HG03342 (cell line): ENCODE results near the gene SLC1A6.
"Not testable (repeated sequence)": the region's sequence is repeated elsewhere in the genome, so short reads cannot be mapped to it uniquely, and the experiment has no call there.

Experiments
- ATAC-seq: cut with Tn5 transposase; IDR thresholded peaks from one replicate; pipeline ENCODE4 v1.9.1; 2021; ENCODE audit warnings: mild to moderate bottlenecking, moderate library complexity; ENCODE audit not compliant: unreplicated experiment

Gene SLC1A6

DNA sequence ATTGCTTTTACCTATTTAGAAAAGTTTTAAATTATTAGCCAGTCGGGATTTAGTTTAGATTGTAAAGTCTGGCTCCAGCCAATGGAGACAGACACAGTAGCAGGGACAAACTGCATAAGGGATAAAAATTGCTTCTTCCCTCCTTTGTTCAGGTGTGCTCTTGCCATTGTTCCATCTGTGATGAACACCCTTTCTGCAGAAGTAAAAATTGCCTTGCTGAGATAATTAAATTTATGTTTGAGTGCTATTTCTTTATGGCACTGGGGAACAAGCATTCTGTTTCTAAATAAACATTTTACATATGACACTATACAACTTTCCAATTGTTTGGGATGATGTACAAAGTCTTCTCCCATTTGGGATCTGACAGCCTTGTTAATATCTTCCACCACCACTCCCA, 20.4 kb downstream of the SLC1A6 start:
- no peak for ATAC-seq

DNA sequence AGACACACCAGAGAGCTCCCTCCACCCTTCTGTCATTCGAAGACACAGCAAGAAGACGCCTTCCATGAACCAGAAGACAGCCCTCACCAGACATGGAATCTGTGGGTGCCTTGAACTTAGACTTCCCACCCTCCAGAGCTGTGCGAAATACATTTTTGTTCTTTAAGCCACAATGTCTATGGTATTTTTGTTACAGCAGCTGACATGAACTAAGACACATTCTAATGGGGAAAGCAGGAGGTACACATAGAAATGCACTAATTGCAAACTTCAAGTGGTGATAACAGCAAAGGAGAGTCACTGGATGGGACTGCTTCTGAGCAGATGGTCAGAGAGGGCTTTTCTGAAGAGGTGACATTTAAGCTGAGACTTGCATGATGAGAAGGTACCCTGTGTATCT, 22.2 kb downstream of the SLC1A6 start:
- ATAC-seq = no peak

DNA sequence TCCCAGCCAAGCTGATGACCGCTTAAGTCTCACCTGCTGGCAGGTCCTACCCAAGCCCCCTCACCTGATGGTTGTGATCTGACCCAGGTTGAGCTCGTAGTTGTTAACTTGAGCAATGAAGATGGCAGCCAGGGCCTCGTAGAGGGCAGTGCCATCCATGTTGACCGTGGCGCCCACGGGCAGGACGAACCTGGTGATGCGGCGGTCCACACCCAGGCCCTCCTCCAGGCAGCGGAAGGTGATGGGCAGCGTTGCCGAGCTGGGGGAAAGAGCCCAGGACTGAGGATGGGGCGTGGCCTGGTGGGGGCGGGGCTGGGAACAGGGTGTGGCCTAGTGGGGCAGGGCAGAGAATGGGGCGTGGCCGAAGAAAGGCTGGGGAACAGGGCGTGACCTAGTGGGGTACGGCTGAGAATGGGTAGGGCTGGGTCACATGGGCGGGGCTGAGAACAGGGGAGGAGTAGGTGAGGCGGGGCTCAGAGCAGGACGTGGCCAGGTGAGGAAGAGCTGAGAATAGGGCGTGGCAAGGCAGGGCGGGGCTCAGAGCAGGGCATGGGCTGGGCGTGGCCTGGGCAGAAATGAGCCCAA, 25.5 kb downstream of the SLC1A6 start:
- no peak for ATAC-seq

DNA sequence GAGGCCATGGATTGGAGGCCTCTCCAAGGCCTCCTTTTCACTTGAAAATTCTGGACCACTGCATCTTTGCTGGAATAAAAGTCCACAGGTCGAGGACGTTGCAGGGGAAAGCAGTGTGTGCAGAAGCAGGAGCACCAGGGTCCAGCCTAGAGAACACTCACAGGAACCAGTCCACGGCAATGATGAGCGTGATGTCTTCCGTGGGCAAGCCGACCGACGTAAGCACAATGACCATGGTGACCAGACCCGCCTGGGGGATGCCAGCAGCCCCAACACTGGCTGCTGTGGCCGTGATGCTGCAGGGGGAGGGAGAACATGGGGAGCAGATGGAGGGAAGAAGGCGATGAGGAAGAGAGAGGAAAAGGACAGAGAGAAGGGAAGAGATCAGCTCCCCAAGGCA, 26.9 kb downstream of the SLC1A6 start:
- no peak for ATAC-seq

DNA sequence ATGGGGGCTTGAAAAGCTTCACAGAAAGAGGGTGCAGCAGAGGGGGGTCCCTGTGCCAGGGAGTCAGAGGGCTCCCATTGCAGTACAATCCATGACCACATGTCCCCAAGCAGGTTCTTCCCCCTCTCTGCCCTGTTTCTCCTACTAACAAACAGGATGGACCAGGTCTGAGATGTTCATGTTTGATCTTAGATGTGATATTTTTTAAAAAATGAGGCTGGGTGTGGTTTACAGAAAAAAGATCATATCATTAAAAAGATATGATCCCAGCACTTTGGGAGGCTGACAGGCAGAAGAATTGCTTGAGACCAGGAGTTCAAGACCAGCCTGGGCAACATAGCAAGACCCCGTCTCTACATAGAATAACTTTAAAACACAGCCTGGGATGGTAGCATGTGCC, 29.2 kb downstream of the SLC1A6 start:
- ATAC-seq = no peak

DNA sequence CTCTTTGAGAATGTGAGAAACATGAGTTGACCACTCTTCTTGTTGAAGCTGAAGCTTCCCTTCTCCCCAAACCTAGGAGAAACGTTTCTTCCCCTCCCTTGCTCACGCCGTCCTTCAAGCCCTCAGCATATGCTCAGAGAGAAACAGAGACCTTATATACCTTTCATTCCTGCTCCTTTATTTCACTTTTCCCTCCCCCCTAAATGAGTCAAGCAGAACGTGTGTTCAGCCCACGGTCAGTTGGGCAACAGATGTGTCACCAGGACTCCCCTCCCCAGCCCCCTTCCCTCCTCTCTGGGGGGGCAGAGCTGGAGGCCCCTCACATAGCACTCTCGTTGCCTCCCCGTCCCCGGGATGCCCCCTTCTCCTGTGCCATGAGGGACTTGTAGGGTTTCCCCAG, 29.8 kb downstream of the SLC1A6 start:
- no peak for ATAC-seq

DNA sequence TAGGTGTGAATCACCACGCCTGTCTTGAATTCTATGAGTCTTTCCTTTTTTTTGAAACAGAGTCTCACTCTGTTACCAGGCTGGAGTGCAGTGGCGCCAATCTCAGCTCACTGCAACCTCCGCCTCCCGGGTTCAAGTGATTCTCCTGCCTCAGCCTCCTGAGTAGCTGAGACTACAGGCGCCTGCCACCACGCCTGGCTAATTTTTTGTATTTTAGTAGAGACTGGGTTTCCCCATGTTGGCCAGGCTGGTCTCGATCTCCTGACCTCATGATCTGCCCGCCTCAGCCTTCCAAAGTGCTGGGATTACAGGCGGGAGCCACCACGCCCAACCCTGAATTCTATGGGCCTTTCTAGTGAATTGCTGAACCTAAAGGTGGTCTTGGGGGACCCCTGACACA, 30.3 kb downstream of the SLC1A6 start:
- ATAC-seq = not testable (repeated sequence)

DNA sequence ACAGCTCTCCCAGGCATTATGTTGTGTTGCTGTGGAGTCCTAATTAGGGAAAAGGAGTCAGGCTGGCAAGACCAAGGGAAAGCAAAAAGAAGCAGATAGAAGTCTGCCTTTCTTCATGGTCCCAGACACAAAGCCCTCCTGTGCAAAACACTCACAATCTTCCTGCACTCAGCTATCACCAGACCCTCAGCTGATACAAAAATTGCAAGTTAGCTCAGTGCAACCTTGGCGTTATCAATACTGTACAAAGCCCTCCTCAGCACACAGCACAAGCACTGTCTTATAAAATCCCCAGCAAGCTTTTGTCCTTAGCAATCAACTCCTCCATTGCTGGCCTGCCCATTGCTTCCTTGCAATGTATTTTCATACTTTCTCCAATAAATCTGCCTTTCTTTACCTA, 35.2 kb downstream of the SLC1A6 start:
- no peak for ATAC-seq

DNA sequence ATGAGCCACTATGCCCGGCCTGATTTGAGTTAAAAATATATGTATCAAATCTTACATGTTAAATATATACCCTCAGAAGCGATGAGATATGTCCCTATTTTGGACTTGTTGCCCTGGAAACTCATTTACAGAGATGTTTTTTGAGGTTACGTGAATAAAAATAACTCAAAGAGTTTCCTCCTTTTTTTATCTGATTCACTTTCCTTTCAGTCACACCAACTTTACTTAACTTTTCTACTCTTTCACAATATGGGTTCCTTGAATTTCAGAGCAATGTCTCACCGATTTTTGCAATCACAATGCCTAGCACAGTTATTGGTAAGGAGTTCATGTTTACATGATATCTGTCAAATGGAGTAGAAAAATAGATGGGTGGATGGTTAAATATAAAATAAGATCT, 36.1 kb downstream of the SLC1A6 start:
- ATAC-seq = no peak

DNA sequence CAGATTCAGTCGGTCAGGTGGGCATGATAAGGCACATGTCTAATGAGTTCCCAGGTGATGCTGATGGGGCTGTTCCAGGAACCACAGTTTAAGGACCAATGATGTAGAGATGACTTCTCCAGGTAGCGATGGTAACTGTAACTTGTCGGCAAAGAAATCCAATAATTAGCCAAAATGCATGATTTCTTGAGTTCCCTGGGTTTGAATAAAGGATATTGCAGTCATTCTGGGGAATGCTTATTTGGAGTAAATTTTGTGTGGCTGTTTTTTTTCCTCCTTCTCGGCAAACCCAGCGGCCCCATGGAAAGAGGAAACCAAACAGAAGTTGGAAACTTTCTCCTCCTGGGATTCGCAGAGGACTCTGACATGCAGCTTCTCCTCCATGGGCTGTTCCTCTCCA, 38.5 kb downstream of the SLC1A6 start, which contains the start of gene OR7C2:
Gene OR7C2, plus strand, starts transcription at position 301 of the 400 bp plus-strand sequence. Its CDS starts 0 bp downstream, at position 301.
- ATAC-seq = no peak

DNA sequence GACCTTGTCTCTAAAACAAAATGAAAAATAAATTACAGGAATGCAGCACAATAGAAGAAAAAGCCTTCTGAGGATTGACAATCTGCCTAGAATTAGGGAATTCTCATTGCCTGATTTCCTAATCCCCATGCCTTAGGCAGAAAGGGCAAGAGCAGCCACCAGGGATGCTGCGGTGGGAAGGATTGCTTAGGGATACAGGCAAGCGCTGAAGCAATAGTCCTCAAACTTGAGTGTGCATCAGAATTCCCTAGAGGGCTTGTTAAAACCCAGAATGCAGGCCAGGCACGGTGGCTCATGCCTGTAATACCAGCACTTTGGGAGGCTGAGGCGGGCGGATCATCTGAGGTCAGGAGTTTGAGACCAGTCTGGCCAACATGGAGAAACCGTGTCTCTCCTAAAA, 39.4 kb downstream of the SLC1A6 start:
- no peak for ATAC-seq

DNA sequence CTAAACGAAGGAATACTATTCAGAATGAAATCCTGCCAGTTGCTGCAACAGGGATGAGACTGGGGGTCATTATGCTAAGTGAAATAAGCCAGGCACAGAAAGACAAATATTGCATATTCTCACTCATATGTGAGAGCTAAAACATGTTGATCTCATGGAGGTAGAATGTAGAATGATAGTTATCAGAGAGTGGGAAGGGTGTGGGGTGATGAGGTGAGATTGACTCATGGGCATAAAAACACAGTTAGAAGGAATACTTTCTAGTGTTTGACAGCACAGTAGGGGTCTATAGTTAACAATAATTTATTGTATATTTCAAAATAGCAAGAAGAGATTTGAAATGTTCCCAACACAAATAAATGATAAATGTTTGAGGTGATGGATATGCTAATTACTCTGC, 46.2 kb downstream of the SLC1A6 start:
- ATAC-seq = no peak

DNA sequence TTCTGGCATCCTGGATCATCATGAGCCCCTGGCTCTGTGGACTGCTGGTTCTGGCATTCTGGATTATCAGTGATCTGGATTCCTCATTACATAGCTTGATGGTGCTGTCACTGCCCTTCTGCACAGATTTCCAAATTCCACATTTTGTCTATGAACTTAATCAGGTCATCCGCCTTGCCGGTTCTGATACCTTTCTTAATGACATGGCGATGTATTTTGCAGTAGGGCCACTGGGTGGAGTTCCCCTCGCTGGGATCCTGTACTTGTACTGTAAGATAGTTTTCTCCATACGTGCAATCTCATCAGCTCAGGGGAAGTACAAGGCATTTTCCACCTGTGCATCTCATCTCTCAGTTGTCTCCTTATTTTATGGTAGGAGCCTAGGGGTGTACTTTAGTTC, 62.8 kb downstream of the SLC1A6 start:
- ATAC-seq = no peak

DNA sequence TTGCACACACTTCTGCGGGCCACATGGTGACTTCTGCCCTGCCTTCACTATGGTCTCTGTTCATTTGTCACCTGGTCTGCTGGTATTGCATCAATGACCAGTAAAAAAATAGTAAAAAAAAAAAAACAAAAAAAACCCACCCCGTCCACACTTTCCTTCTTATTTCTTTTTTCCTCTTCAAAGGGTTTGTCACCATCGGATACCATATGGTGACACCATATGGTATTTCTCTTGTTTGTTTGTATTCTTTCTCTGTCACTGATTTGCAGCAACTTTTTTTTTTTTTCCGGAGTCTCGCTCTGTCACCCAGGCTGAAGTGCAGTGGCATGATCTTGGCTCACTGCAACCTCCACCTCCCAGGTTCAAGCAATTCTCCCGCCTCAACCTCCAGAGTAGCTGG, 64.5 kb downstream of the SLC1A6 start:
- ATAC-seq = no peak

DNA sequence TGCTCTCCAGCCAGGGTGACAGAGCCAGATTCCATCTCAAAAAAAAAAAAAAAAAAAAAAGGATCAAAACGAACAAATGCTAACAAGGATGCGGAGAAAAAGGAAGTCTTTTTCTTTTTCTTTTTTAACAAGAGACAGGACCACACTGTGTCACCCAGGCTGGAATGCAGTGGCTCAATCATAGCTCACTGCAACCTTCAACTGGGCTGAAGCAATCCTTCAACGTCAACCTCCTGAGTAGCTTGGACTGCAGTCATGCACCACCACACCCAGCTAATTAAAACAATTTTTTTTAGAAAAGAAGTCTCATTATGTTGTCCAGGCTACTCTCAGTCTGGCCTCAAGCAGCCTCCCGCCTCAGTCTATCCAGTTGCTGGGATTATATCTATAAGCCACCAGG, 73.0 kb downstream of the SLC1A6 start:
- no peak for ATAC-seq

DNA sequence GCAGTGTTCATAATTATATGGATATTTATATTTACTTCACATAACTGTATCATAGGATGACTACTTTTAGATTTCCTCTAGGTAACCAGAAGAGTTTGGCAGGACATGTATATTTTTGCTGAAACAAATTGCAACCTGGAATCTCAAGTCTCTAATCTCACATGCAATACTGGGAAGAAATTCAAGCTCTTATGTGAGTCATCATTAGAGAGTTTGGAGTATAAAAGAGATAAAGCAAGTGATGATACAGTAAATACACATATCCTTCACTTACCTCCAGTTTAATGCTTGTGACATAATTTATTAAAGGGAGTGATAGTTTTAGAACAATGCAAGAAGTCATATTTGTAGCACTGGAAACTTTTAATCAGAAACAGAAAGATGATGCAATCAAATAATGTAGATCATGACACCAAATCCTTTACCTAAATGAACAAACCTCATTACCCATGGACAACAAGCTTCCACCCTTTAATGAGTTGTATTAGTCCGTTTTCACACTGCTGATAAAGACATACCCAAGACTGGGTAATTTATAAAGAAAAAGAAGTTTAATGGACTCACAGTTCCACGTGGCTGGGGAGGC, 77.9 kb downstream of the SLC1A6 start:
- ATAC-seq = no peak
